Endothelial cell of umbilical vein (primary cell): ENCODE measurements around the gene S1PR5.

Source experiments
- EZH2 ChIP-seq: IDR thresholded peaks from 2 replicates; pipeline ENCODE4 v1.6.1; 2012; ENCODE audit warnings: borderline replicate concordance, low read depth, mild to moderate bottlenecking, moderate library complexity, low read length, inconsistent platforms; ENCODE audit not compliant: severe bottlenecking
- FOS ChIP-seq: IDR thresholded peaks from 2 replicates; pipeline ENCODE4 v1.6.1; 2011; ENCODE audit warnings: mild to moderate bottlenecking, low read length, moderate library complexity, borderline replicate concordance; ENCODE audit not compliant: insufficient read depth
- POLR2A ChIP-seq: IDR thresholded peaks from 2 replicates; pipeline ENCODE4 v1.6.1; 2012; ENCODE audit warnings: low read depth, mild to moderate bottlenecking, control low read depth, low read length
- POLR2AphosphoS5 ChIP-seq: IDR thresholded peaks from 2 replicates; pipeline ENCODE4 v1.6.1; 2012; ENCODE audit warnings: low read depth, mild to moderate bottlenecking, control low read depth, low read length, moderate library complexity; ENCODE audit not compliant: insufficient read depth
- TF ChIP-seq, protein P1 (sequence below), 2 donors: IDR thresholded peaks; 1 replicate in 1 of 2; 2 replicates in 1 of 2; pipeline ENCODE4 v1.5.1; 2011; ENCODE audit warnings: low read length in 2 of 2, mild to moderate bottlenecking in 2 of 2, moderate library complexity in 2 of 2, control low read depth in 1 of 2, inconsistent platforms in 1 of 2, low read depth in 1 of 2; ENCODE audit not compliant: insufficient read depth in 1 of 2; ENCODE audit errors: extremely low read depth in 1 of 2

GRCh38 chr19:10555610-10555973 is 38.3 kb upstream of the S1PR5 start:
- TF ChIP-seq, protein P1, sequence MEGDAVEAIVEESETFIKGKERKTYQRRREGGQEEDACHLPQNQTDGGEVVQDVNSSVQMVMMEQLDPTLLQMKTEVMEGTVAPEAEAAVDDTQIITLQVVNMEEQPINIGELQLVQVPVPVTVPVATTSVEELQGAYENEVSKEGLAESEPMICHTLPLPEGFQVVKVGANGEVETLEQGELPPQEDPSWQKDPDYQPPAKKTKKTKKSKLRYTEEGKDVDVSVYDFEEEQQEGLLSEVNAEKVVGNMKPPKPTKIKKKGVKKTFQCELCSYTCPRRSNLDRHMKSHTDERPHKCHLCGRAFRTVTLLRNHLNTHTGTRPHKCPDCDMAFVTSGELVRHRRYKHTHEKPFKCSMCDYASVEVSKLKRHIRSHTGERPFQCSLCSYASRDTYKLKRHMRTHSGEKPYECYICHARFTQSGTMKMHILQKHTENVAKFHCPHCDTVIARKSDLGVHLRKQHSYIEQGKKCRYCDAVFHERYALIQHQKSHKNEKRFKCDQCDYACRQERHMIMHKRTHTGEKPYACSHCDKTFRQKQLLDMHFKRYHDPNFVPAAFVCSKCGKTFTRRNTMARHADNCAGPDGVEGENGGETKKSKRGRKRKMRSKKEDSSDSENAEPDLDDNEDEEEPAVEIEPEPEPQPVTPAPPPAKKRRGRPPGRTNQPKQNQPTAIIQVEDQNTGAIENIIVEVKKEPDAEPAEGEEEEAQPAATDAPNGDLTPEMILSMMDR (IDR thresholded peaks at IDR 0.05; ENCODE audit: extremely low read depth in 1 of 2, insufficient read depth in 1 of 2, low read depth in 1 of 2, low read length in 2 of 2) = no peak
- TF ChIP-seq EZH2 (no peak), FOS (no peak), POLR2AphosphoS5 (no peak), POLR2A (no peak)
